GM12874 (cell line): ENCODE data around the gene MRNIP.

Source experiments
- CTCF ChIP-seq: IDR thresholded peaks from 2 replicates; pipeline ENCODE4 v1.5.1; 2011; ENCODE audit warnings: low read depth, mild to moderate bottlenecking, control low read depth, low read length, moderate library complexity; ENCODE audit not compliant: insufficient read depth

Gene MRNIP

GRCh38 chr5:179792612-179793467 is 65.8 kb downstream of the MRNIP start:
- TF ChIP-seq CTCF = no peak

DNA sequence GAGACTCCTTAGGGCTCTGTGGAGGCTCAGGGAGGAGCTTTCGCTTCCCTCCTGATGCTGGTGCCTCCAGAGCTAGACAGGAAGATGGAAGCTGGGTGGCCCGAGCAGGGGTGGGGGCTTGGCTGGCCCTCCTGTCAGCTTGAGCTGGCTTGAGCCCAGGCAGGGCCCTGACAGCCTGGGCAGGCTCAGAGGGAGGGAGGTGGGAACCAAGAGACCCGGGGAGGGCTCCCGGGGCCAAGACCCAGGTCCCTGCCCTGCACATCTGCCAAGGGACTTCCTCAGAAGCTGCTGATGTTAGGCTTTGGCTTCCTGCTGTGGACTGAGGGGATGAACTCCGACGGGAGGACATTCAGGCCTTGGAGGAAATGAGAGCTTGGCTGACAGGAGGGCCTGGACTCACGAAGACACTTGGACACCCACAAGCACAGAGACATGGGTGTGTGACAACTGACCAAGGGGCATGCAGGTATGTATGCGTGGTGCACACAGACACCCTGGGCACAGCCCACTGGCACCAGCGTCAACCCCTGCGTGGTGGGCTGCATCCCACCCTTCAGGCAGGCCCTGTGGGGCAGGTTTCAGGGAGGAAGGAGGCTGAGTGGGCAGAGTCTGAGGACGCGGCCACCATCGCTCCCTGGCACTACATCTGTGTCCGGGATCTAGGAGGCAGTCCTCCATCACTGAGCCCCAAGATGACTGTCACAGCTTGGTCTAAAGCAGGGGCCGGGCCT is 66.6 kb downstream of the MRNIP start:
- TF ChIP-seq CTCF = no peak

GRCh38 chr5:179788193-179788854 is 70.3 kb downstream of the MRNIP start:
- no peak for TF ChIP-seq CTCF
